Measurements from ENCODE around the gene TIE1. TPM values are rescaled to one million over a fixed set of nuclear protein-coding genes. Genes with fewer than 3 reads are reported as not detected.

Gene TIE1
- total and polyA plus RNA-seq, 2 of the 13 experiments (the other 11 are each of a cell fraction or from before 2014, with no cell fraction given): 0.58 to 0.84 TPM

DNA sequence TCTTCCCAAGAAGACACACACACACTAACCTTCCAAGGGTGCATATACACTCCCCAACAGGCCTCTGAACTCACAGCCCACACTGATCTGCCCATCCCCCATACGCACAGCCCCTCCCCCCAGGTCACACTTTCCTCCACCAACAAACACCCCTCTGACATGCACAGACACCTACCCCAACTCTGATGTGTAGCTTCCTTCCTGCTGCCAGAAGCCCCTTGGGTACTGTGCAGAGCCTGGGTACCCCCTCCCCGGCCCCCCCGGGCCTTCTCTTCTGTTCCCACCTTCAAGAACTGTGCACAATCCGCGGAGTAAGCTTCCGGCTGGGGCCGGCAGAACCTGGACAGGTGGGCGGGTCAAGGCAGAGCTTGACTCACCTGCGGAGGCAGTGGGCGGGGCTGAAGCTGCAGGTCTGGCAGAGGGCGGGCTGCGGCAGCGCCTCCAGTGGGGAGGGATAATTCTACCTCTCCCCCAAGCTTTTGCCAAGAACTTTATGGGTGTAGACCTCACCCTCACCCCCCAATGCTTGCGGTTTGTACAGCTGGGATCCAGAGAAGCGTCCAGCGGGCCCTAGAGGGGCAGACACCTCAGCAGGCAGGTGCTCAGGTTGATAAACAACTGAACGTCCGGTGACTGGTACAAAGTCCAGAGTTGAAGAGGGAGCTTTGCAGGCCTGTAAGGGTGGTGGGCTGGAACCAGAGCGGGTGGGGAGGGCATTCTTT, 15.4 kb upstream of the TIE1 start, which contains the start of gene C1orf210 (continued):
- TF ChIP-seq, protein P1, sequence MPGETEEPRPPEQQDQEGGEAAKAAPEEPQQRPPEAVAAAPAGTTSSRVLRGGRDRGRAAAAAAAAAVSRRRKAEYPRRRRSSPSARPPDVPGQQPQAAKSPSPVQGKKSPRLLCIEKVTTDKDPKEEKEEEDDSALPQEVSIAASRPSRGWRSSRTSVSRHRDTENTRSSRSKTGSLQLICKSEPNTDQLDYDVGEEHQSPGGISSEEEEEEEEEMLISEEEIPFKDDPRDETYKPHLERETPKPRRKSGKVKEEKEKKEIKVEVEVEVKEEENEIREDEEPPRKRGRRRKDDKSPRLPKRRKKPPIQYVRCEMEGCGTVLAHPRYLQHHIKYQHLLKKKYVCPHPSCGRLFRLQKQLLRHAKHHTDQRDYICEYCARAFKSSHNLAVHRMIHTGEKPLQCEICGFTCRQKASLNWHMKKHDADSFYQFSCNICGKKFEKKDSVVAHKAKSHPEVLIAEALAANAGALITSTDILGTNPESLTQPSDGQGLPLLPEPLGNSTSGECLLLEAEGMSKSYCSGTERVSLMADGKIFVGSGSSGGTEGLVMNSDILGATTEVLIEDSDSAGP (CRISPR knock-in tag; IDR thresholded peaks at IDR 0.05; ENCODE audit: borderline replicate concordance): peak; percentile 31; the same call in 1 of the 2 replicates
- peak; percentile 44; the same call in 1 of the 2 replicates for TF ChIP-seq ZNF749 (CRISPR knock-in tag; IDR thresholded peaks at IDR 0.05; ENCODE audit: borderline replicate concordance)
- TF ChIP-seq FOSL2 (CRISPR knock-in tag; IDR thresholded peaks at IDR 0.05): peak; percentile 20; the same call in 1 of the 2 replicates
- no peak for TF ChIP-seq HDAC6 (IDR thresholded peaks at IDR 0.05; ENCODE audit: low read depth, low read length)
- TF ChIP-seq ZNF773 (CRISPR knock-in tag; IDR thresholded peaks at IDR 0.05; ENCODE audit: borderline replicate concordance): no peak
- TF ChIP-seq ISX (CRISPR knock-in tag; conservative IDR thresholded peaks at IDR 0.05): no peak
- TF ChIP-seq MEIS1 (CRISPR knock-in tag; IDR thresholded peaks at IDR 0.05; ENCODE audit: borderline replicate concordance): no peak
- no peak for TF ChIP-seq ELF1 (CRISPR knock-in tag; IDR thresholded peaks at IDR 0.05)
- no peak for TF ChIP-seq CREB1 (IDR thresholded peaks at IDR 0.05)
- TF ChIP-seq CREB1 (CRISPR knock-in tag; IDR thresholded peaks at IDR 0.05): peak; percentile 63
- TF ChIP-seq, protein P2, sequence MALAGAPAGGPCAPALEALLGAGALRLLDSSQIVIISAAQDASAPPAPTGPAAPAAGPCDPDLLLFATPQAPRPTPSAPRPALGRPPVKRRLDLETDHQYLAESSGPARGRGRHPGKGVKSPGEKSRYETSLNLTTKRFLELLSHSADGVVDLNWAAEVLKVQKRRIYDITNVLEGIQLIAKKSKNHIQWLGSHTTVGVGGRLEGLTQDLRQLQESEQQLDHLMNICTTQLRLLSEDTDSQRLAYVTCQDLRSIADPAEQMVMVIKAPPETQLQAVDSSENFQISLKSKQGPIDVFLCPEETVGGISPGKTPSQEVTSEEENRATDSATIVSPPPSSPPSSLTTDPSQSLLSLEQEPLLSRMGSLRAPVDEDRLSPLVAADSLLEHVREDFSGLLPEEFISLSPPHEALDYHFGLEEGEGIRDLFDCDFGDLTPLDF (CRISPR knock-in tag; IDR thresholded peaks at IDR 0.05): no peak
- TF ChIP-seq, protein P3, sequence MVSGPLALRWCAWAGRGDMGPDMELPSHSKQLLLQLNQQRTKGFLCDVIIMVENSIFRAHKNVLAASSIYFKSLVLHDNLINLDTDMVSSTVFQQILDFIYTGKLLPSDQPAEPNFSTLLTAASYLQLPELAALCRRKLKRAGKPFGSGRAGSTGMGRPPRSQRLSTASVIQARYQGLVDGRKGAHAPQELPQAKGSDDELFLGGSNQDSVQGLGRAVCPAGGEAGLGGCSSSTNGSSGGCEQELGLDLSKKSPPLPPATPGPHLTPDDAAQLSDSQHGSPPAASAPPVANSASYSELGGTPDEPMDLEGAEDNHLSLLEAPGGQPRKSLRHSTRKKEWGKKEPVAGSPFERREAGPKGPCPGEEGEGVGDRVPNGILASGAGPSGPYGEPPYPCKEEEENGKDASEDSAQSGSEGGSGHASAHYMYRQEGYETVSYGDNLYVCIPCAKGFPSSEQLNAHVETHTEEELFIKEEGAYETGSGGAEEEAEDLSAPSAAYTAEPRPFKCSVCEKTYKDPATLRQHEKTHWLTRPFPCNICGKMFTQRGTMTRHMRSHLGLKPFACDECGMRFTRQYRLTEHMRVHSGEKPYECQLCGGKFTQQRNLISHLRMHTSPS (CRISPR knock-in tag; IDR thresholded peaks at IDR 0.05; ENCODE audit: low read depth): no peak
- TF ChIP-seq ZNF225 (CRISPR knock-in tag; IDR thresholded peaks at IDR 0.05): no peak
- no peak for TF ChIP-seq FOXA1 (IDR thresholded peaks at IDR 0.05)
- no peak for TF ChIP-seq FOXA1 (CRISPR knock-in tag; IDR thresholded peaks at IDR 0.05)
- TF ChIP-seq, protein P4, sequence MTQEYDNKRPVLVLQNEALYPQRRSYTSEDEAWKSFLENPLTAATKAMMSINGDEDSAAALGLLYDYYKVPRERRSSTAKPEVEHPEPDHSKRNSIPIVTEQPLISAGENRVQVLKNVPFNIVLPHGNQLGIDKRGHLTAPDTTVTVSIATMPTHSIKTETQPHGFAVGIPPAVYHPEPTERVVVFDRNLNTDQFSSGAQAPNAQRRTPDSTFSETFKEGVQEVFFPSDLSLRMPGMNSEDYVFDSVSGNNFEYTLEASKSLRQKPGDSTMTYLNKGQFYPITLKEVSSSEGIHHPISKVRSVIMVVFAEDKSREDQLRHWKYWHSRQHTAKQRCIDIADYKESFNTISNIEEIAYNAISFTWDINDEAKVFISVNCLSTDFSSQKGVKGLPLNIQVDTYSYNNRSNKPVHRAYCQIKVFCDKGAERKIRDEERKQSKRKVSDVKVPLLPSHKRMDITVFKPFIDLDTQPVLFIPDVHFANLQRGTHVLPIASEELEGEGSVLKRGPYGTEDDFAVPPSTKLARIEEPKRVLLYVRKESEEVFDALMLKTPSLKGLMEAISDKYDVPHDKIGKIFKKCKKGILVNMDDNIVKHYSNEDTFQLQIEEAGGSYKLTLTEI (CRISPR knock-in tag; conservative IDR thresholded peaks at IDR 0.05): no peak
- no peak for TF ChIP-seq ZNF253 (CRISPR knock-in tag; IDR thresholded peaks at IDR 0.05; ENCODE audit: borderline replicate concordance)
- no peak for TF ChIP-seq MAF1 (CRISPR knock-in tag; IDR thresholded peaks at IDR 0.05; ENCODE audit: borderline replicate concordance)
- no peak for TF ChIP-seq ZSCAN22 (CRISPR knock-in tag; IDR thresholded peaks at IDR 0.05)
- TF ChIP-seq NCOA5 (CRISPR knock-in tag; IDR thresholded peaks at IDR 0.05): no peak

Measured in HepG2 (cell line).